Measurements from ENCODE around the gene TCHHL1. TPM values are rescaled to one million over a fixed set of nuclear protein-coding genes. Genes with fewer than 3 reads are reported as not detected.
A peak's percentile ranks its signal among the peaks of the same experiment; 100 is the strongest.

TCHHL1 gene
- total and polyA plus RNA-seq, 9 of the 15 experiments (the other 6 are each of a cell fraction or from before 2014, with no cell fraction given) = not detected

- peak; percentile 27 to 28; a peak in 1 of 4 replicates for TF ChIP-seq TBL1XR1 (IDR thresholded peaks at IDR 0.05; ENCODE audit: low read length in 2 of 2)
- no peak for TF ChIP-seq DIDO1 (tag; IDR thresholded peaks at IDR 0.05; ENCODE audit: low read depth)
- no peak for TF ChIP-seq ZNF695 (CRISPR knock-in tag; IDR thresholded peaks at IDR 0.05)
- TF ChIP-seq, protein P1, sequence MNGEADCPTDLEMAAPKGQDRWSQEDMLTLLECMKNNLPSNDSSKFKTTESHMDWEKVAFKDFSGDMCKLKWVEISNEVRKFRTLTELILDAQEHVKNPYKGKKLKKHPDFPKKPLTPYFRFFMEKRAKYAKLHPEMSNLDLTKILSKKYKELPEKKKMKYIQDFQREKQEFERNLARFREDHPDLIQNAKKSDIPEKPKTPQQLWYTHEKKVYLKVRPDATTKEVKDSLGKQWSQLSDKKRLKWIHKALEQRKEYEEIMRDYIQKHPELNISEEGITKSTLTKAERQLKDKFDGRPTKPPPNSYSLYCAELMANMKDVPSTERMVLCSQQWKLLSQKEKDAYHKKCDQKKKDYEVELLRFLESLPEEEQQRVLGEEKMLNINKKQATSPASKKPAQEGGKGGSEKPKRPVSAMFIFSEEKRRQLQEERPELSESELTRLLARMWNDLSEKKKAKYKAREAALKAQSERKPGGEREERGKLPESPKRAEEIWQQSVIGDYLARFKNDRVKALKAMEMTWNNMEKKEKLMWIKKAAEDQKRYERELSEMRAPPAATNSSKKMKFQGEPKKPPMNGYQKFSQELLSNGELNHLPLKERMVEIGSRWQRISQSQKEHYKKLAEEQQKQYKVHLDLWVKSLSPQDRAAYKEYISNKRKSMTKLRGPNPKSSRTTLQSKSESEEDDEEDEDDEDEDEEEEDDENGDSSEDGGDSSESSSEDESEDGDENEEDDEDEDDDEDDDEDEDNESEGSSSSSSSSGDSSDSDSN (IDR thresholded peaks at IDR 0.05; ENCODE audit: borderline replicate concordance in 1 of 2, low read depth in 2 of 2, low read length in 2 of 2) = peak; percentile 72 to 80; a peak in 3 of 4 replicates
- peak; percentile 60; the same call in 1 of the 2 replicates for TF ChIP-seq LEF1 (IDR thresholded peaks at IDR 0.05)
- TF ChIP-seq, protein P2, sequence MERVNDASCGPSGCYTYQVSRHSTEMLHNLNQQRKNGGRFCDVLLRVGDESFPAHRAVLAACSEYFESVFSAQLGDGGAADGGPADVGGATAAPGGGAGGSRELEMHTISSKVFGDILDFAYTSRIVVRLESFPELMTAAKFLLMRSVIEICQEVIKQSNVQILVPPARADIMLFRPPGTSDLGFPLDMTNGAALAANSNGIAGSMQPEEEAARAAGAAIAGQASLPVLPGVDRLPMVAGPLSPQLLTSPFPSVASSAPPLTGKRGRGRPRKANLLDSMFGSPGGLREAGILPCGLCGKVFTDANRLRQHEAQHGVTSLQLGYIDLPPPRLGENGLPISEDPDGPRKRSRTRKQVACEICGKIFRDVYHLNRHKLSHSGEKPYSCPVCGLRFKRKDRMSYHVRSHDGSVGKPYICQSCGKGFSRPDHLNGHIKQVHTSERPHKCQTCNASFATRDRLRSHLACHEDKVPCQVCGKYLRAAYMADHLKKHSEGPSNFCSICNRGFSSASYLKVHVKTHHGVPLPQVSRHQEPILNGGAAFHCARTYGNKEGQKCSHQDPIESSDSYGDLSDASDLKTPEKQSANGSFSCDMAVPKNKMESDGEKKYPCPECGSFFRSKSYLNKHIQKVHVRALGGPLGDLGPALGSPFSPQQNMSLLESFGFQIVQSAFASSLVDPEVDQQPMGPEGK (CRISPR knock-in tag; IDR thresholded peaks at IDR 0.05; ENCODE audit: borderline replicate concordance) = 0 out of 2 replicates have a peak, but pooled peaks have one; percentile 21
- TF ChIP-seq NR3C1 (CRISPR knock-in tag; IDR thresholded peaks at IDR 0.05) = no peak
- peak; percentile 84; the same call in 1 of the 2 replicates for TF ChIP-seq TARDBP (IDR thresholded peaks at IDR 0.05)
- no peak for TF ChIP-seq ZNF280B (CRISPR knock-in tag; IDR thresholded peaks at IDR 0.05)
- peak; percentile 59 for TF ChIP-seq FOS (IDR thresholded peaks at IDR 0.05; ENCODE audit: extremely low read depth, insufficient read length)
- no peak; the same call in 1 of the 2 replicates for TF ChIP-seq DMBX1 (CRISPR knock-in tag; IDR thresholded peaks at IDR 0.05; ENCODE audit: borderline replicate concordance)
- TF ChIP-seq, protein P3, sequence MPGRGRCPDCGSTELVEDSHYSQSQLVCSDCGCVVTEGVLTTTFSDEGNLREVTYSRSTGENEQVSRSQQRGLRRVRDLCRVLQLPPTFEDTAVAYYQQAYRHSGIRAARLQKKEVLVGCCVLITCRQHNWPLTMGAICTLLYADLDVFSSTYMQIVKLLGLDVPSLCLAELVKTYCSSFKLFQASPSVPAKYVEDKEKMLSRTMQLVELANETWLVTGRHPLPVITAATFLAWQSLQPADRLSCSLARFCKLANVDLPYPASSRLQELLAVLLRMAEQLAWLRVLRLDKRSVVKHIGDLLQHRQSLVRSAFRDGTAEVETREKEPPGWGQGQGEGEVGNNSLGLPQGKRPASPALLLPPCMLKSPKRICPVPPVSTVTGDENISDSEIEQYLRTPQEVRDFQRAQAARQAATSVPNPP (IDR thresholded peaks at IDR 0.05; ENCODE audit: borderline replicate concordance, insufficient read depth, insufficient read length) = no peak
- TF ChIP-seq NFYB (IDR thresholded peaks at IDR 0.05; ENCODE audit: extremely low read depth, insufficient read length) = peak; percentile 61
- TF ChIP-seq MCM5 (IDR thresholded peaks at IDR 0.05; ENCODE audit: low read depth) = no peak
- peak in 1 of 2 experiments; percentile 32; a peak in 1 of 4 replicates for TF ChIP-seq ETV6 (IDR thresholded peaks at IDR 0.05; ENCODE audit: borderline replicate concordance in 1 of 2, low read depth in 2 of 2, low read length in 1 of 2)
- TF ChIP-seq ETV6 (CRISPR knock-in tag; IDR thresholded peaks at IDR 0.05; ENCODE audit: borderline replicate concordance) = no peak
Measured at GRCh38 chr1:152047730-152048415, 41.0 kb downstream of the TCHHL1 start (continued).
